H9 (cell line): Measurements from ENCODE around the gene COQ8B. TPM values are rescaled to one million over a fixed set of nuclear protein-coding genes. Genes with fewer than 3 reads are reported as not detected.
A peak's percentile ranks its signal among the peaks of the same experiment; 100 is the strongest.

ENCODE experiments used
- DNase-seq: peaks from one replicate; pipeline ENCODE4 v3.0.0-alpha.2; 2017
- H2AFZ ChIP-seq: one replicate; pipeline ENCODE4 v1.6.1; 2013; ENCODE audit warnings: mild to moderate bottlenecking, low read length, control low read depth, moderate library complexity
- H2AK5ac ChIP-seq: 2 replicates; pipeline ENCODE4 v1.6.1; 2013; ENCODE audit warnings: low read length, control low read depth, mixed read lengths; ENCODE audit not compliant: insufficient read length
- H2BK120ac ChIP-seq: one replicate; pipeline ENCODE4 v1.6.1; 2013; ENCODE audit warnings: low read depth, mild to moderate bottlenecking, low read length, control low read depth, inconsistent platforms; ENCODE audit not compliant: poor library complexity, severe bottlenecking
- H2BK12ac ChIP-seq: 2 replicates; pipeline ENCODE4 v1.6.1; 2013; ENCODE audit warnings: low read length, control low read depth, mixed read lengths, low read depth; ENCODE audit not compliant: insufficient read length
- H2BK15ac ChIP-seq: 2 replicates; pipeline ENCODE4 v1.6.1; 2013; ENCODE audit warnings: low read depth, low read length, control low read depth
- H2BK20ac ChIP-seq: one replicate; pipeline ENCODE4 v1.6.1; 2013; ENCODE audit warnings: low read depth, mild to moderate bottlenecking, low read length, control low read depth, inconsistent platforms; ENCODE audit not compliant: poor library complexity, severe bottlenecking
- H2BK5ac ChIP-seq: 2 replicates; pipeline ENCODE4 v1.6.1; 2013; ENCODE audit warnings: low read length, control low read depth, mixed read lengths; ENCODE audit not compliant: insufficient read length
- H3K14ac ChIP-seq: 2 replicates; pipeline ENCODE4 v1.6.1; 2013; ENCODE audit warnings: low read length, control low read depth; ENCODE audit not compliant: insufficient read depth
- H3K18ac ChIP-seq: 2 replicates; pipeline ENCODE4 v1.6.1; 2013; ENCODE audit warnings: low read depth, mild to moderate bottlenecking, mixed read lengths, low read length, control low read depth; ENCODE audit not compliant: insufficient read length
- H3K23ac ChIP-seq: 2 replicates; pipeline ENCODE4 v1.6.1; 2013; ENCODE audit warnings: low read length, control low read depth, mixed read lengths, low read depth; ENCODE audit not compliant: insufficient read length
- H3K23me2 ChIP-seq: 2 replicates; pipeline ENCODE4 v1.6.1; 2013; ENCODE audit warnings: low read depth, mild to moderate bottlenecking, mixed read lengths, low read length, control low read depth; ENCODE audit not compliant: insufficient read length, poor library complexity, severe bottlenecking
- H3K27ac ChIP-seq: 2 replicates; pipeline ENCODE4 v1.5.1; 2013; ENCODE audit warnings: low read length, control low read depth, mixed read lengths, low read depth; ENCODE audit not compliant: insufficient read length
- H3K27me3 ChIP-seq: 2 replicates; pipeline ENCODE4 v1.6.1; 2013; ENCODE audit warnings: low read length, control low read depth, inconsistent platforms; ENCODE audit not compliant: insufficient read depth
- H3K4ac ChIP-seq: 2 replicates; pipeline ENCODE4 v1.6.1; 2013; ENCODE audit warnings: low read depth, mild to moderate bottlenecking, control low read depth, inconsistent platforms, low read length, moderate library complexity
- H3K4me1 ChIP-seq: 2 replicates; pipeline ENCODE4 v1.6.1; 2013; ENCODE audit warnings: low read length, control low read depth, inconsistent platforms; ENCODE audit not compliant: insufficient read depth
- H3K4me2 ChIP-seq: 2 replicates; pipeline ENCODE4 v1.6.1; 2013; ENCODE audit warnings: low read length, control low read depth, mixed read lengths; ENCODE audit not compliant: insufficient read length, insufficient read depth
- H3K56ac ChIP-seq: 2 replicates; pipeline ENCODE4 v1.6.1; 2013; ENCODE audit warnings: low read depth, mild to moderate bottlenecking, mixed read lengths, low read length, control low read depth; ENCODE audit not compliant: insufficient read length
- H3K79me1 ChIP-seq: 2 replicates; pipeline ENCODE4 v1.6.1; 2013; ENCODE audit warnings: low read depth, mild to moderate bottlenecking, moderate library complexity, low read length, control low read depth, inconsistent platforms; ENCODE audit not compliant: insufficient read depth, poor library complexity, severe bottlenecking
- H3K79me2 ChIP-seq: 2 replicates; pipeline ENCODE4 v1.6.1; 2013; ENCODE audit warnings: low read length, control low read depth, inconsistent platforms; ENCODE audit not compliant: insufficient read depth
- H3K9ac ChIP-seq: 2 replicates; pipeline ENCODE4 v1.6.1; 2013; ENCODE audit warnings: low read length, control low read depth, mixed read lengths; ENCODE audit not compliant: insufficient read length; ENCODE audit errors: extremely low read depth
- H3K9me3 ChIP-seq: one replicate; pipeline ENCODE4 v1.6.1; 2013; ENCODE audit warnings: low read depth, low read length, inconsistent platforms; ENCODE audit not compliant: control insufficient read depth
- H3T11ph ChIP-seq: one replicate; pipeline ENCODE4 v1.6.1; 2013; ENCODE audit warnings: mild to moderate bottlenecking, low read length, control low read depth, inconsistent platforms
- H4K20me1 ChIP-seq: one replicate; pipeline ENCODE4 v1.6.1; 2013; ENCODE audit not compliant: control insufficient read depth, insufficient read length, insufficient read depth
- H4K5ac ChIP-seq: 2 replicates; pipeline ENCODE4 v1.6.1; 2013; ENCODE audit warnings: low read depth, mild to moderate bottlenecking, mixed read lengths, low read length, control low read depth; ENCODE audit not compliant: insufficient read length
- H4K8ac ChIP-seq: replicated peaks from 2 replicates; pipeline ENCODE4 v1.6.1; 2013; ENCODE audit warnings: low read length, control low read depth, mixed read lengths, low read depth; ENCODE audit not compliant: insufficient read length
- H4K91ac ChIP-seq: 2 replicates; pipeline ENCODE4 v1.6.1; 2013; ENCODE audit warnings: low read depth, mild to moderate bottlenecking, moderate library complexity, mixed read lengths, low read length, control low read depth; ENCODE audit not compliant: insufficient read length
- H3K27ac Mint-ChIP-seq, 3 experiments: 2 replicates in 2 of 3; 3 replicates in 1 of 3; pipeline ENCODE4 v1.8.0; 2020 to 2021; ENCODE audit warnings: mixed read lengths in 3 of 3, mild to moderate bottlenecking in 1 of 3, moderate library complexity in 1 of 3
- H3K27me3 Mint-ChIP-seq: 2 replicates; pipeline ENCODE4 v1.8.0; 2021; ENCODE audit warnings: low read depth, mild to moderate bottlenecking, moderate library complexity, mixed read lengths
- H3K36me3 Mint-ChIP-seq, 3 experiments: 2 replicates in 2 of 3; 3 replicates in 1 of 3; pipeline ENCODE4 v1.8.0; 2020 to 2021; ENCODE audit warnings: low read depth in 3 of 3, mixed read lengths in 3 of 3; ENCODE audit not compliant: insufficient read depth in 1 of 3
- H3K4me1 Mint-ChIP-seq, 2 experiments: 2 replicates each; pipeline ENCODE4 v1.8.0; 2020; ENCODE audit warnings: mixed read lengths in 2 of 2
- H3K4me3 Mint-ChIP-seq, 2 experiments: 2 replicates in 1 of 2; 3 replicates in 1 of 2; pipeline ENCODE4 v1.8.0; 2020 to 2021; ENCODE audit warnings: mild to moderate bottlenecking in 2 of 2, mixed read lengths in 2 of 2, moderate library complexity in 1 of 2
- H3K9me3 Mint-ChIP-seq, 2 experiments: 2 replicates in 1 of 2; 3 replicates in 1 of 2; pipeline ENCODE4 v1.8.0; 2020; ENCODE audit warnings: mild to moderate bottlenecking in 2 of 2, mixed read lengths in 2 of 2, moderate library complexity in 1 of 2
- WGBS: extraction: QIAGEN DNeasy Blood & Tissue Kit; methylation state at CpG from one replicate; pipeline ENCODE4 v1.1.7; 2013; ENCODE audit warnings: missing lambda C conversion rate, low lambda C conversion rate, mixed read lengths; ENCODE audit not compliant: insufficient read length; ENCODE audit errors: extremely low coverage; 5-methylcytosine and 5-hydroxymethylcytosine counted together
- total RNA-seq: library from RNA; stranded (reverse); gene quantifications from 2 replicates; pipeline ENCODE4 v1.2.1, GENCODE V29; 2021
- TF ChIP-seq, protein P1 (sequence below): fragments of 200-600 bp; sonication (generic); conservative IDR thresholded peaks from 3 replicates; pipeline ENCODE4 v1.8.0; 2021; ENCODE audit warnings: antibody characterized with exemption, mild to moderate bottlenecking

The COQ8B gene
- total RNA-seq, 1 experiment from 2014 or later, result 40.5 TPM

DNA sequence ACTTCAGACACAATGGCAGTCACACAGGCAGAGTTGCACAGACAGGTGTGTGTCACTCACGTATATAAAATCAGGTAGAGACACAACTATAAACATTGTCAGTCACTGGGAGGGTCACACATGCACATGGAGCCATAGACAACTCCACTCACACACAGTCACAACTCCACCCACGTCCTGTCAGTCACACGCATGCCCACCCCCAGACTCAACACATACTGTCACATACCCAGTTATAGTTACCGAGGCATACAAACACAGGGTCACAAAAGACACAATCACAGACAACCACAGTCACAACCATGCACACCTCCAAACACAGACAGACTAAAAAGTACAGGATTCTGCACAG, 27.7 kb downstream of the COQ8B start:
- no peak overlapping the region for H2BK15ac ChIP-seq
- Mint-ChIP-seq H3K4me3 (no peak overlapping the region), H3K4me1 (peaks cover 7 to 9% of the 10 kb centered on the region in 2 experiments), H3K27me3 (no peaks in the 10 kb centered on the region; the same call in 1 of the 2 replicates), H3K9me3 (no peaks in the 10 kb centered on the region), H3K27ac (no peak overlapping the region), H3K36me3 (peaks cover 17 to 36% (median 27%) of the 10 kb centered on the region in 3 experiments)
- H3K79me2 ChIP-seq, result no peaks in the 10 kb centered on the region
- H3K23me2 ChIP-seq, result peaks cover 15% of the 10 kb centered on the region
- DNase-seq, result no peak
- no peak overlapping the region for H3K18ac ChIP-seq
- no peak overlapping the region for H3K14ac ChIP-seq
- peaks cover 9% of the 10 kb centered on the region for H4K20me1 ChIP-seq
- H3K4ac ChIP-seq, result no peak overlapping the region
- H2AK5ac ChIP-seq, result no peak overlapping the region
- H4K8ac ChIP-seq, result no peak overlapping the region
- H3K9ac ChIP-seq, result no peak overlapping the region
- no peak overlapping the region for H3K56ac ChIP-seq
- H3K4me1 ChIP-seq, result no peaks in the 10 kb centered on the region
- H2BK120ac ChIP-seq, result no peak overlapping the region
- no peak overlapping the region for H4K5ac ChIP-seq
- H2AFZ ChIP-seq, result no peak overlapping the region
- H3K27me3 ChIP-seq, result no peaks in the 10 kb centered on the region
- WGBS, result no CpG with 5 or more reads among the region's 4 CpGs
- no peaks in the 10 kb centered on the region for H3K79me1 ChIP-seq
- H3K27ac ChIP-seq, result no peak overlapping the region
- no peak overlapping the region for H3K23ac ChIP-seq
- no peak overlapping the region for H2BK12ac ChIP-seq
- no peak overlapping the region for H2BK20ac ChIP-seq
- H3T11ph ChIP-seq, result no peak overlapping the region
- TF ChIP-seq, protein P1, sequence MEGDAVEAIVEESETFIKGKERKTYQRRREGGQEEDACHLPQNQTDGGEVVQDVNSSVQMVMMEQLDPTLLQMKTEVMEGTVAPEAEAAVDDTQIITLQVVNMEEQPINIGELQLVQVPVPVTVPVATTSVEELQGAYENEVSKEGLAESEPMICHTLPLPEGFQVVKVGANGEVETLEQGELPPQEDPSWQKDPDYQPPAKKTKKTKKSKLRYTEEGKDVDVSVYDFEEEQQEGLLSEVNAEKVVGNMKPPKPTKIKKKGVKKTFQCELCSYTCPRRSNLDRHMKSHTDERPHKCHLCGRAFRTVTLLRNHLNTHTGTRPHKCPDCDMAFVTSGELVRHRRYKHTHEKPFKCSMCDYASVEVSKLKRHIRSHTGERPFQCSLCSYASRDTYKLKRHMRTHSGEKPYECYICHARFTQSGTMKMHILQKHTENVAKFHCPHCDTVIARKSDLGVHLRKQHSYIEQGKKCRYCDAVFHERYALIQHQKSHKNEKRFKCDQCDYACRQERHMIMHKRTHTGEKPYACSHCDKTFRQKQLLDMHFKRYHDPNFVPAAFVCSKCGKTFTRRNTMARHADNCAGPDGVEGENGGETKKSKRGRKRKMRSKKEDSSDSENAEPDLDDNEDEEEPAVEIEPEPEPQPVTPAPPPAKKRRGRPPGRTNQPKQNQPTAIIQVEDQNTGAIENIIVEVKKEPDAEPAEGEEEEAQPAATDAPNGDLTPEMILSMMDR, result no peak
- no peak overlapping the region for H4K91ac ChIP-seq
- no peaks in the 10 kb centered on the region for H3K9me3 ChIP-seq
- peak overlapping the region; percentile 91 for H3K4me2 ChIP-seq
- no peak overlapping the region for H2BK5ac ChIP-seq
